GM18519 (cell line): ENCODE measurements around the gene OTUB1.

Source experiments
- ATAC-seq: cut with Tn5 transposase; IDR thresholded peaks from one replicate; pipeline ENCODE4 v1.9.1; 2021; ENCODE audit warnings: mild to moderate bottlenecking, moderate library complexity; ENCODE audit not compliant: unreplicated experiment, low FRiP score

Gene OTUB1

DNA sequence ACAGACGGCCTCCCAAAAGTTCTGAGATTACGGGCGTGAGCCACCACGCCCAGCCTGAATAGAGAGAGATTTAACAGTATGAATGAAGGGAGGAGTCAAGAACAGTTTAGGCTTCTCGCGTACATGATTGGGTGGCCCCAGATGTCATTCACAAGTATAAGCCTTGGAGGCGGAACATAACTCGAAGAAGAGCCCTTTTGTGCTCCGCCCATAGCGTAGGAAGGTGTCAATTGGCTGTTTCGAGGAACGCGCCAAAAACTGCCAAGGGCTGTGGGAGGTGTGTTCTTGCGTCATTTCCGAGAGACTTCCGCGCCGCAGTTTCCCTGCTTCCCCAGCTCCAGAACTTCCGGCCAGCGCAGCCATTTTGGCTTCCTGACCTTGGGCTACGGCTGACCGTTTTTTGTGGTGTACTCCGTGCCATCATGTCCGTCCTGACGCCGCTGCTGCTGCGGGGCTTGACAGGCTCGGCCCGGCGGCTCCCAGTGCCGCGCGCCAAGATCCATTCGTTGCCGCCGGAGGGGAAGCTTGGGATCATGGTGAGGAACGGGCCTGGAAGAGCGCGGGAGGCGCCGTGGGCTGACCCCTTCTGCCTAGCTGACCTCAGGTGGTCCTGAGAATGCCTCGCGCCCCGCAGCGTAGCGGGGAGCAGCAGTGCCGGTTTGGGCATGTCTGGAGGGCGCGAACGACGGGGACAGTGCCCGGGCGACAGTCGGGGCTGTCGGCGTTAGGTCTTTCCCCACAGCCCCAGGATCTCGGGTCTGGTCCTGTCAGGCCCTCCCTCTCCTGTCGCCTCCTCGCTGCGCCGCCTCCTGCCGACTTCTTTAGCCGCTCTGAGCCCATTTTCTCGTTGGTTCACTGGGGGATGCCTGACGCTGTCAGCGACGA lies 11.7 kb upstream of the OTUB1 start, which contains the start of gene COX8A:
COX8A (plus strand) TSS at position 362 of the 885 bp plus-strand sequence; CDS start at position 423, 61 bp downstream.
- ATAC-seq, result peak; percentile 90

DNA sequence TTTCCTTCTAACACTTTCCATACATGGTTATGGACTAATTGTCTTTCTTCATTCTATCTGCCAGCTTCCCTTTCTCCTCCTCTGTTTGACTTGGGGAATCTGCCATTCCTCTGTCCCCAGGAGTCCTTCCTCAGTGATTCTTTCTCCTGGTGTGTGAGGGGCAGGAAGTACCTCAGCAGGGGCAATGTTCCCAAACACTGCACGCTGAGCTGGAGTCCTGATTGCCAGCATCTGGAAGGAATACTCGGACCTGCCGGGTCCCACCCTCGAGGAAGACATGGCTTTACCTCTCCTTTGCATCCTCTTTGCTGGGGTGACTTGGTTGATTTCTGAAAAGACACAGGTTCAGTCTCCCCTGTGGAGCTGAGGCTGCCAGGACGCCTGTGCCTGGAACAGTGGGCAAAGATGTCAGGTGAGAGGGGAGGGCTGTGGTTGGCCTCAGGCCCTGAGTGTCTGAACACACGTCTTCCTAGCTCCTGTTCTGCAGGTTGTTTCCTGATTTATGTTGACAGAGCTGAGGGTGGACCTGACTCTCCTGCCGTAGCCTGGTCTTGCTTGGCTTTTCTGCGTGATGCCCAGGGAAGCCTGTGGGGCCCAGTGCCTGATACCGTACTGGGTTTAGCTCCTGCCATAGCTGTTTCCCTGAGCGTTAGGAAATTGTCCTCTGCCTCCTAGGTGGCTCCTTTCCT lies 7.5 kb upstream of the OTUB1 start:
- no peak for ATAC-seq

DNA sequence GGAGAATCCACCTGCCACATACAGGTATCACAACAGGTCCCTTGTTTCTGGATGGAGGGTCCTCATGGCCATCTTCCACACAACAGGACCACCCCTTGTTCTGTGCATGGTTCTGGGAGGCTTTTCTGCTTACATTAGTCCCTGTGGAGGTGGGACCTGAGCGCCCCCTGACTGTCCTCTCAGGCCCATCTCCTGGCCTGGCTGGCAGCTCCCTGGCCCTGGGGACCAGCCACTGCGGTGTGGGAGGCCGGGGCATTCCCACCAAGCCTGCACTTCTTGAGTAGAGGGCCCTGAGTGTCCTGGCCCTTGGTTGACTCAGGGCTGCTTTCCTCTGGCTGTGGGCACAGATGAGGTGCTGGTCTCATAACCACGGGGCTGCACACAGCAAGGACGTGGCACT lies 6.8 kb upstream of the OTUB1 start:
- ATAC-seq, result no peak

DNA sequence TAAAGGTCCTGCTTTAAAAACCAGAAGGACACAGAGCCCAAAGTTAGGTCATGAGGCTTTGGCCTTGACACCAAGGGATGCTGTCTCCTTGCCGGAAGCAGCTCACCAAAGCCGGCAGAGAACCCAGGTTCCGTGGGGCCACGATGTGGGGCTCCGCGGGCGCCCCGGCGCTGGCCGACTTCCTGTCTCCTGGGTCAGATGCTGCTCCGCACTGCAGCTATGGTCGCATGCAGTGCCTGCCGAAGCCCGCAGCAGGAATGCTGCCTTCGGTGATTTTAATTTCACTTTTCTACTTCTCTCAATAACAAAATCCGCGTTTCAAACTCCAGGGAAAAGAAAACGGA lies 454 bp upstream of the OTUB1 start:
- ATAC-seq, result no peak

DNA sequence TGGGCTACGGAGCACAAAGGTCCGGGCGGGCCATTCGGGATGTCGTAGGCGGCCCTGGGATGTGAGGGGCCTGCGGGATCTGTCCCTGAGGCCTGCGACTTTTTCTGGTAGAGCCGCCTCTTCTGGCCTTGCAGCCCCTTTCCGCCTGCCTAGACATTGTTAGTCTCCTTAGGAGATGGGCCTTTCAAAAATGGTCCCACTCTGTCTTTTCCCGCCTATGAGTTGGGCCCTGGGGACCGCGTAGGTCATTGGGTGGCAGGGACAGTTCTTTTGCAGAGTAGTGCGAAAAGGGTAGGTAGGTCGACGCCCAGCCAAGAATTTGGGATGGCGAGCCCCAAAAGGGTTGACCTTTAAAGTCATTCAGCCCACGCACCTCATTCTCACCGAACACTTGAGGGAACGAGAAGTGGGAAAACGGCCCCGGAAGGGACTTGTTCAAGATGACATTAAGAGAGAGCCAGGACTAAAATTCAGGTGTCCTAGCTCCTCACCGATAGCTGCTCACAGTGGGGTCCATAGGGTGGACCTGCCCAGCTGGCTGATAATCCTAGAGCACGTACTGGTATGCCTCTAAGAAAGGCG lies 785 bp downstream of the OTUB1 start:
- no peak for ATAC-seq

- no peak for ATAC-seq
These were observed 5.3 kb downstream of the OTUB1 start for GRCh38 chr11:63991558-63991957.

DNA sequence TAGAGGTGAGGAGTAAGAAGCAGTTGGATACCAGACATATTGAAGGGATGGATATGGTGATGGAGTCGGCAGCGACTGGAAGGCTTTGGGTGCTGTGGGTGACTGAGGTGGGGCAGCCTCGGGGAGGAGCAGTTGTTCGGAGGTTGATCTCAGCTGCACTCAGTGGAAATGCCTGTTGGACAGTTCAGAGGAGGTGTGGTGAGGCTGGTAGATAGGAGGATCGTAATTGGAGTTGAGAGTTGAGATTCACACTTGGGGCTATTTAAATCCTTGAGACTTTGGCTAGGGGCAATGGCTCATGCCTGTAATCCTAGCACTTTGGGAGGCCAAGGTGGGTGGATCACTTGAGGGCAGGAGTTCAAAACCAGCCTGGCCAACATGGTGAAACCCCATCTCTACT lies 6.9 kb downstream of the OTUB1 start:
- ATAC-seq, result no peak

- no peak for ATAC-seq
These were observed 7.8 kb downstream of the OTUB1 start for GRCh38 chr11:63993993-63994392.

DNA sequence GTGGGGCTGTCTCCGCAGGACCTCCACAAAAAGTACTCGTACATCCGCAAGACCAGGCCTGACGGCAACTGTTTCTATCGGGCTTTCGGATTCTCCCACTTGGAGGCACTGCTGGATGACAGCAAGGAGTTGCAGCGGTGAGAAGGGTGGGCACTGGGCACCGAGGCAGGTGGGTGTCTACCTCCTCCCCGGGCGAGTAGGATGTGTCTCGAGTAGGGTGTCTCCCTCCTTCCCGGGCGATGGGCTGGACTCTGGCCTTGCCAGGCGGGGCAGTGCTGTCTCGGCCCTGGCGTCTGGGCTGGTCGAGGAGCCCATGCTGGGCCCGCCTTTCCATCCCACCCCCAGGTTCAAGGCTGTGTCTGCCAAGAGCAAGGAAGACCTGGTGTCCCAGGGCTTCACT lies 10.3 kb downstream of the OTUB1 start:
- ATAC-seq, result no peak

- no peak for ATAC-seq
These were observed 11.0 kb downstream of the OTUB1 start for GRCh38 chr11:63997104-63997700.

DNA sequence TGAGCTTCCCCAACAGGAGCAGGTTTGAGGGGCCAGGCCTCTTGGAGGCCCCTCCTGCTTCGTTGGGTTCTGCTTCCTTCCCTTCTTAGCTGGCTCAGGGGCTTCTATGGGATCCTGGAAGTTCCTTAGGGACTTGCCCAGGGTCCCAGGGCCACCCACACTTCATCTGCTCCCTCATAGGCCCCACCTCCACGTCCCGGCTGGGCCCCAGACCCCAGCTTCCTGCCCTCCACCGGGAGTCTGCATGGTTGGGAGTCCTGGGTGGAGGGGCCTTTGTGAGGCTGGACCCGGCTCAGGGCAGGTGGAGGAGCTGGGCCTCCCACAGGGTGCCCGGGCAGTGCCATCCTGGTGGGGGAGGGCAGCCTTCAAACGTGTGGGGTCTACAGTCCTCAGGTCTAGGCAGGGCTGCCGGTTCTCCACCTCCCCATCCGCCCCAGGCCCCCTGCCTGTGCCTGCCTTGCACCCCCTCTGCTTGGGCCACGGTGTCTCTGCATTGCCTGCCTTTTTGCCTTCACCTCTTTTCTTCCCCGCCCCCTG lies 11.6 kb downstream of the OTUB1 start:
- no peak for ATAC-seq

GRCh38 chr11:63998558-63999348 lies 12.5 kb downstream of the OTUB1 start:
- no peak for ATAC-seq

DNA sequence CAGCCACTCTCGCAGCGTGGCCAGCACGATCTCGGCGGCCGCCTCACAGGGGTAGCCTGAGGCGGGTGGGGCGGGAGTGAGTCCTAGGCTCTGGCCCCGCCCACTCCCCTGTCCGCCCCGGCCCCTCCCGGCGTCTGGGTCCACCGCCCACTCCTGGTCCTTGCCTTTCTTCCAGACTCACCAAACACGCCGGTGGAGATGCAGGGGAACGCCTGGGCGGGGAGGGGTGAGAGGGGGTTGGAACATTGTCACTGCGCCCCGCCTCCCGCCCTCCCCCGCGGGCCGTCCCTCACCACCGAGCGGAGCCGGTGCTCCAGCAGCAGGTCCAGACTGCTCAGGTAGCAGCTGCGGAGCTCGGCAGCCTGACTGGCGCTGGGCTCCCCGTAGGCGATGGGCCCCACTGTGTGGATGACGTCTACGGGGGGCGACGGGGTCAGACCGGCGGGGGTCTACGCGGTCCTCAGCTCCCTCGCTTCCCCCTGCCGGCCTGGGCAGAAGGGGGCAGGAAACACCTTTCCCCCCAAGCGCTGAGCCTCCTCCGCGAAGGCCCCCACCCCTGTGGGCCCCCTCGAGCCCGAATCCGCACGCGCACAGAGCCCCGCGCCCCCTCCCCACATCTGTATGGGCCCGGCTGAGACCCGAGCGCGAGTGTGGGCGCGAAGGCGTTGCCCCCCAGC lies 13.2 kb downstream of the OTUB1 start:
- ATAC-seq, result no peak

- ATAC-seq, result no peak
These were observed 13.9 kb downstream of the OTUB1 start for GRCh38 chr11:64000026-64000739.

DNA sequence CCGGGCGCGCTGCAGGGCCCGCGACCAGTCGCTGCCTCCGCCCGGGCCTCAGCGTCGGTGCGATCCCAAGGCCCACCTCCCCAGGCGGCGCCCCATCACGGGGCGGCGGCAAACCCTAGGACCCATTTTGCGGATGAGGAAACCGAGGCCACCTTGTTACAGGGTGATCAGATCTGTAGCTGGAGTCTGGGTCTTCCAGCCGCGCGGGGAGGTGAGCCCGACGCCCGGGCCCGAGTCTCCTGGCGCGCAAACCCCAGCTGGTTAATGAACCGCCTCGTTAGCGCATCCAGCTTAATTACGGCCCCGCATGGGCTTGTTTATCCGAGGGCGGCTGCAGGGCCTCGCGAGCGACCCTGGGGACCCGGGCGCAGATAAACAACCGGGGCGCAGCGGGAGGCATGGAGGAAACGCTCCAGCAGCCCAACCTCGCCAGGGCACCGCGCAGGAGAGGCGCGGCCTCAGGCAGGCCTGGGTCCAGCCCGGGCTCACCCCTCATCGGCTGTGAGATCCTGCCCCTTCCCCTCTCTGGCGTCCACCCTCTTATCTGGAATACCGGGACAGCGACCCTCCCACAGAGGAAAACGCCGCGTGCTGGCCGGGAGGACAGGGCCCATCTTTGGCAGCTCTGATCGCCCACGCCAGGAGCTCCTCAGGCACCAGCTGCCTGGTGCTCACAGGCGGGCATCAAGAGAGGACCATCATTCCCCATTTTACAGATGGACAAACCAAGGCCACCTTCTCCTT lies 14.7 kb downstream of the OTUB1 start:
- ATAC-seq, result no peak

DNA sequence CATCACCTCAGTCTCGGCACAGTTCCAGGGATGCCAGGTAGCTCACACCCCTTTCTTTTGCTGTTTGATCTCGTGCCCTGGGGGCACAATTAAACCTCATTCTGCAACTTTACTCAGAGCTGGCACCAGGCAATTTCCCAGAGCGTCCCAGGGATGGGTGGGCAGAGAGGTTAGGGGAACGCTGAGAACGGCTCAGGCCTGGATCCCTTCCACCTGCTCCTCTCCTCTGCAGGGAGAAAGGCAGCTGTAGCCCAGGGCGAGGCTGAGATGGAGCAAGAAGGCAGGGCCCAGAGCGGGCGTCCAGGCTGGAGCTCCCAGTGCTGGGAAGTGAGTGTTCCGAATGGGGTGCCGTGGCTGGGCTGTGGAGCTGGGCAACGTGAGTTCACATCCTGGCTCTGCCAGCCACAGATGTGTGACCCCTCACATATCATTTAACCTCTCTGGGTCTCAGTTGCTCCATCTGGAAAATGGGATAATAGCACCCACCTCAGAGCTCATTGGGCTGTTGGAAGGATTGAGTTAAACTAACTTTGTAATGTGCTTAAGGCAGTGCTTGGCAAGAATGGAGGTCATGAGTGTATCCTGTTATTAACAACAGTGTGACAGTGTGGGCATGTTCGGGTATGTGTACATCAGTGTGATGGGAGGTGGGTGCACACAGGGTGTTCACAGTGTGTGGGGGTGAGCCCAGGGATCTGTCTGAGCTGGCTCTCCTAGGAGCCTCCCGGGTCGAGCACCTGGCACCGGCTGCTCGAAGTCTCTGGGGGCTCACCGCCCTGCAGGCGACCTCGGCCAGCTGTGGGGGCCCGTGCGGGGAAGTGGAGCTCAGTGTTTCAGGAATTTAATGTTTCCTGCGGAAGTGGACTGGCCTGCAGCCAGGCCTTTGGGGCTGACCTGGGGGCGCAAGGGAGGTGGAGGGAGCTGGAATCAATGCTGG lies 15.5 kb downstream of the OTUB1 start:
- ATAC-seq, result no peak
